K562 (cell line): ENCODE results near the gene MS4A13. TPM values are rescaled to one million over a fixed set of nuclear protein-coding genes. Genes with fewer than 3 reads are reported as not detected.

Experiments used
- ATAC-seq: fragments of 200-7000 bp; cut with Tn5 transposase; 3 replicates; pipeline ENCODE4 v1.9.1; 2020; ENCODE audit warnings: moderate library complexity
- BruUV-seq: library from RNA; stranded (reverse); fragments of 400-500 nt; replicated peaks from 2 replicates; lab custom pipeline; 2021; lab: Mats Ljungman, UMichigan
- CTCF ChIA-PET: fragments of 300-600 bp; formaldehyde crosslinking; extraction: SDS; loops from one replicate; lab custom pipeline; 2021; ENCODE audit warnings: low intra/inter-chr PET ratio; lab: Yijun Ruan, JAX
- POLR2A ChIA-PET: fragments of 300-600, 350-650 bp; sonication (Branson Sonifier 250); formaldehyde crosslinking; extraction: SDS; loops from one replicate; lab custom pipeline; 2021; ENCODE audit warnings: antibody characterized with exemption, inconsistent platforms; lab: Yijun Ruan, JAX
- DNase-seq, 4 experiments: peaks; one replicate each; pipeline versions ENCODE4 v3.0.0 to v3.0.0-alpha.2; 2011 to 2018; ENCODE audit warnings: low spot score in 3 of 4, mixed read lengths in 3 of 4; ENCODE audit errors: extremely low read depth in 1 of 4
- FAIRE-seq: peaks from 2 replicates; lab custom pipeline; 2011; peaks lifted over from hg19 to GRCh38; lab: Jason Lieb, UNC
- H2AFZ ChIP-seq: 2 replicates; pipeline ENCODE4 v1.6.0; 2011; ENCODE audit warnings: low read depth, low read length, control low read depth, inconsistent platforms
- H3K27ac ChIP-seq: fragments of 200-600 bp; 3 replicates; pipeline ENCODE4 v1.8.0; 2011; ENCODE audit warnings: low read depth, mild to moderate bottlenecking, control low read depth, inconsistent platforms, low read length, moderate library complexity, mixed read lengths; ENCODE audit errors: extremely low read depth
- H3K27me3 ChIP-seq, 2 experiments: fragments of 300-600 bp in 1 of 2; 2 replicates in 1 of 2; 3 replicates in 1 of 2; pipeline versions ENCODE4 v1.6.0 to v1.8.0; 2011; ENCODE audit warnings: inconsistent platforms in 2 of 2, low read length in 2 of 2, mild to moderate bottlenecking in 1 of 2, mixed read lengths in 1 of 2, moderate library complexity in 1 of 2; ENCODE audit not compliant: control insufficient read depth in 2 of 2, insufficient read depth in 2 of 2
- H3K36me3 ChIP-seq: fragments of 300-600 bp; 3 replicates; pipeline ENCODE4 v1.8.0; 2011; ENCODE audit warnings: mild to moderate bottlenecking, low read length, inconsistent platforms; ENCODE audit not compliant: control insufficient read depth, insufficient read depth
- H3K4me1 ChIP-seq, 2 experiments: fragments of 200-600 bp in 1 of 2; replicated peaks in 1 of 2; 2 replicates in 1 of 2; 3 replicates in 1 of 2; pipeline versions ENCODE4 v1.5.1 to v1.8.0; 2011; ENCODE audit warnings: inconsistent platforms in 2 of 2, low read length in 2 of 2, mild to moderate bottlenecking in 1 of 2, mixed read lengths in 1 of 2, moderate library complexity in 1 of 2; ENCODE audit not compliant: control insufficient read depth in 2 of 2, insufficient read depth in 2 of 2
- H3K4me2 ChIP-seq: 2 replicates; pipeline ENCODE4 v1.6.1; 2011; ENCODE audit warnings: low read length, control low read depth, inconsistent platforms, mixed read lengths; ENCODE audit not compliant: insufficient read depth
- H3K4me3 ChIP-seq: fragments of 200-600 bp; sonication (generic), shearing (Covaris generic); 2 replicates; pipeline ENCODE4 v1.5.1; 2016; ENCODE audit warnings: control low read depth, inconsistent platforms
- H3K79me2 ChIP-seq: fragments of 200-600 bp; 3 replicates; pipeline ENCODE4 v1.8.0; 2011; ENCODE audit warnings: low read length, inconsistent platforms; ENCODE audit not compliant: control insufficient read depth, insufficient read depth
- H3K9ac ChIP-seq, 2 experiments: 2 replicates each; pipeline versions ENCODE4 v1.6.0 to v1.6.1; 2011; ENCODE audit warnings: low read depth in 2 of 2, low read length in 2 of 2, control low read depth in 1 of 2, inconsistent platforms in 1 of 2, mild to moderate bottlenecking in 1 of 2, mixed read lengths in 1 of 2; ENCODE audit not compliant: insufficient read depth in 1 of 2
- H3K9me1 ChIP-seq: one replicate; pipeline ENCODE4 v1.6.0; 2011; ENCODE audit warnings: inconsistent platforms, mild to moderate bottlenecking, low read length, moderate library complexity; ENCODE audit not compliant: control insufficient read depth, insufficient read depth
- H3K9me3 ChIP-seq: replicated peaks from 2 replicates; pipeline ENCODE4 v1.5.1; 2011; ENCODE audit warnings: low read depth, low read length, inconsistent platforms; ENCODE audit not compliant: control insufficient read depth, insufficient read depth
- H4K20me1 ChIP-seq: replicated peaks from 2 replicates; pipeline ENCODE4 v1.6.1; 2011; ENCODE audit warnings: low read length, inconsistent platforms, mixed read lengths; ENCODE audit not compliant: control insufficient read depth, insufficient read depth
- ATF6 ChIP-seq: sonication (generic); formaldehyde crosslinking; IDR thresholded peaks from 2 replicates; pipeline ENCODE4 v1.4.0; 2020; ENCODE audit warnings: mild to moderate bottlenecking, missing genetic modification reagents
- CBX5 ChIP-seq: IDR thresholded peaks from 2 replicates; pipeline ENCODE4 v1.6.1; 2014; ENCODE audit warnings: low read depth, borderline replicate concordance
- CHAMP1 ChIP-seq: fragments of 450-650 bp; IDR thresholded peaks from 2 replicates; pipeline ENCODE4 v1.6.1; 2016; ENCODE audit warnings: mild to moderate bottlenecking
- CLOCK ChIP-seq: fragments of 250-450 bp; sonication (Bioruptor Pico); IDR thresholded peaks from 2 replicates; pipeline ENCODE4 v1.4.0; 2020; ENCODE audit warnings: mild to moderate bottlenecking, moderate library complexity, borderline replicate concordance
- ESRRA ChIP-seq: fragments of 450-650 bp; IDR thresholded peaks from 2 replicates; pipeline ENCODE4 v1.6.1; 2014; ENCODE audit warnings: low read depth, mild to moderate bottlenecking, moderate library complexity, borderline replicate concordance
- HDAC6 ChIP-seq: IDR thresholded peaks from 2 replicates; pipeline ENCODE4 v1.6.1; 2012; ENCODE audit warnings: low read depth, mild to moderate bottlenecking, control low read depth, inconsistent platforms, low read length, moderate library complexity
- HES1 ChIP-seq: fragments of 450-650 bp; IDR thresholded peaks from 2 replicates; pipeline ENCODE4 v1.6.1; 2016; ENCODE audit warnings: low read depth, mild to moderate bottlenecking, moderate library complexity
- KAT2B ChIP-seq: IDR thresholded peaks from one replicate; pipeline ENCODE4 v1.6.1; 2012; ENCODE audit warnings: low read depth, mild to moderate bottlenecking, control low read depth, inconsistent platforms, low read length, moderate library complexity
- MAFG ChIP-seq: fragments of 450-650 bp; conservative IDR thresholded peaks from 2 replicates; pipeline ENCODE4 v1.6.1; 2016; ENCODE audit warnings: missing genetic modification characterization, missing compliant biosample characterization
- NONO ChIP-seq, 2 experiments: fragments of 200-400 bp in 1 of 2; fragments of 450-650 bp in 1 of 2; formaldehyde crosslinking in 1 of 2; IDR thresholded peaks; 2 replicates each; pipeline ENCODE4 v1.6.1; 2017; ENCODE audit warnings: low read depth in 2 of 2, mild to moderate bottlenecking in 2 of 2, moderate library complexity in 2 of 2, low read length in 1 of 2
- OTX1 ChIP-seq: fragments of 450-650 bp; formaldehyde crosslinking; IDR thresholded peaks from 2 replicates; pipeline ENCODE4 v1.4.0; 2022; ENCODE audit warnings: mild to moderate bottlenecking
- PHTF2 ChIP-seq: fragments of 250-450 bp; sonication (Bioruptor Pico); IDR thresholded peaks from 2 replicates; pipeline ENCODE4 v1.5.0; 2021; ENCODE audit warnings: mild to moderate bottlenecking
- RBM22 ChIP-seq: fragments of 200-400 bp; formaldehyde crosslinking; IDR thresholded peaks from 2 replicates; pipeline ENCODE4 v1.6.1; 2018; ENCODE audit warnings: low read length, low read depth; ENCODE audit not compliant: poor library complexity, severe bottlenecking
- SIN3A ChIP-seq, 2 experiments: fragments of 150-350 bp in 1 of 2; IDR thresholded peaks; 2 replicates each; pipeline ENCODE4 v1.6.1; 2011 to 2016; ENCODE audit warnings: borderline replicate concordance in 2 of 2, low read depth in 2 of 2, low read length in 2 of 2, mild to moderate bottlenecking in 2 of 2, moderate library complexity in 2 of 2; ENCODE audit not compliant: control insufficient read depth in 1 of 2
- ZNF707 ChIP-seq: fragments of 250-450 bp; sonication (Bioruptor Pico); conservative IDR thresholded peaks from 2 replicates; pipeline ENCODE4 v1.8.0; 2022; ENCODE audit warnings: inconsistent platforms, mild to moderate bottlenecking, moderate library complexity
- WGBS: fragments of 100-300 bp; shearing (Covaris generic); methylation state at CpG from one replicate; pipeline ENCODE4 v1.1.6; 2016; ENCODE audit warnings: low coverage, mixed read lengths; ENCODE audit not compliant: insufficient coverage; ENCODE audit errors: missing lambda C conversion rate; 5-methylcytosine and 5-hydroxymethylcytosine counted together
- in situ Hi-C: fragments of 300-500 bp; cut with MboI; formaldehyde crosslinking; loops from 4 replicates; pipeline ENCODE4 v1.15.0; 2018; ENCODE audit warnings: inconsistent platforms, mixed read lengths
- intact Hi-C: fragments of 100-400 bp; cut with micrococcal nuclease; formaldehyde crosslinking; loops from 2 replicates; pipeline ENCODE4 v1.14.2; 2022
- polyA plus RNA-seq, 8 experiments: library from polyadenylated mRNA; depleted of rRNA in 4 of 8; stranded (reverse) in 5 of 8; unstranded in 3 of 8; fragments of >200 nt; fragmentation: Nextera tagmentation in 2 of 8; fragmentation: Illumina TruSeq in 1 of 8; extraction: Ambion mirVana in 2 of 8; extraction: Trizol in 1 of 8; gene quantifications; 2 replicates each; pipeline versions ENCODE4 v1.2.1 to v1.2.3, GENCODE V29; 2011 to 2014; ENCODE audit warnings: inconsistent platforms in 1 of 8, missing spikeins in 1 of 8
- total RNA-seq, 7 experiments: library from RNA; depleted of rRNA in 6 of 7; stranded (reverse); fragments of >200 nt in 6 of 7; fragmentation: Illumina TruSeq in 2 of 7; extraction: Trizol in 2 of 7; gene quantifications; 2 replicates each; pipeline versions ENCODE4 v1.2.1 to v1.2.3, GENCODE V29; 2011 to 2021; ENCODE audit warnings: low replicate concordance in 1 of 7

Gene MS4A13
- total and polyA plus RNA-seq, 9 of the 15 experiments (the other 6 are each of a cell fraction or from before 2014, with no cell fraction given): 0.15 to 0.43 (median 0.36) TPM; not detected in 6

- no peaks in the 10 kb centered on the region for H4K20me1 ChIP-seq
- in situ Hi-C loops (no loop called here), intact Hi-C loops (no loop called here)
- 2% methylated on average over 4 of the region's 4 CpGs for WGBS
- CTCF ChIA-PET: no interaction called here
- no peaks in the 10 kb centered on the region for H3K4me1 ChIP-seq
- ATAC-seq (no peak), FAIRE-seq (no peak), DNase-seq (no peak)
- H2AFZ ChIP-seq: no peak within 1 kb of the TSS
- POLR2A ChIA-PET: no interaction called here
- H3K4me3 ChIP-seq: no peak within 1 kb of the TSS
- H3K9ac ChIP-seq: no peak within 1 kb of the TSS
- H3K9me1 ChIP-seq: no peaks in the 10 kb centered on the region
- BruUV-seq: no TSS peak
- H3K36me3 ChIP-seq: no peaks in the 10 kb centered on the region
- no peaks in the 10 kb centered on the region for H3K79me2 ChIP-seq
- H3K4me2 ChIP-seq: no peak within 1 kb of the TSS
- peaks cover 0 to 5% of the 10 kb centered on the region in 2 experiments; a peak in 1 of 5 replicates for H3K27me3 ChIP-seq
- no peak within 1 kb of the TSS for H3K27ac ChIP-seq
- H3K9me3 ChIP-seq: no peaks in the 10 kb centered on the region
- TF ChIP-seq MAFG (tag): no peak
- TF ChIP-seq HDAC6: no peak
- TF ChIP-seq RBM22: no peak
- TF ChIP-seq ATF6 (CRISPR knock-in tag): no peak
- TF ChIP-seq SIN3A (IDR thresholded peaks at IDR 0.05; ENCODE audit: borderline replicate concordance in 2 of 2, control insufficient read depth in 1 of 2, low read depth in 2 of 2, low read length in 2 of 2): no peak
- no peak for TF ChIP-seq HES1
- TF ChIP-seq KAT2B: no peak
- no peak for TF ChIP-seq NONO (IDR thresholded peaks at IDR 0.05; ENCODE audit: low read depth in 2 of 2, low read length in 1 of 2)
- TF ChIP-seq ESRRA: no peak
- TF ChIP-seq CHAMP1: no peak
- no peak for TF ChIP-seq OTX1 (CRISPR knock-in tag)
- no peak for TF ChIP-seq PHTF2
- no peak for TF ChIP-seq ZNF707 (CRISPR knock-in tag)
- TF ChIP-seq CBX5: no peak
- no peak for TF ChIP-seq CLOCK (CRISPR knock-in tag)
Measured at GRCh38 chr11:60492488-60493009, 22.6 kb upstream of the MS4A13 start, which contains the start of gene MS4A12. Gene MS4A12, plus strand, starts transcription at chr11:60492778. Its CDS starts 4,541 bp downstream, at chr11:60497319.
